Stimulated activated CD4-positive, alpha-beta T cell treated with anti-CD3 and anti-CD28 coated beads, Interleukin-2, amount 100 ng/mL, for 24 hours (primary cell): ENCODE measurements around the gene PRKG1.

Experiments
- DNase-seq, 2 donors: peaks; one replicate each; pipeline ENCODE4 v3.0.0-alpha.2; 2020

PRKG1 gene

GRCh38 chr10:52048051-52048450 lies 973.8 kb downstream of the PRKG1 start:
- DNase-seq = no peak

DNA sequence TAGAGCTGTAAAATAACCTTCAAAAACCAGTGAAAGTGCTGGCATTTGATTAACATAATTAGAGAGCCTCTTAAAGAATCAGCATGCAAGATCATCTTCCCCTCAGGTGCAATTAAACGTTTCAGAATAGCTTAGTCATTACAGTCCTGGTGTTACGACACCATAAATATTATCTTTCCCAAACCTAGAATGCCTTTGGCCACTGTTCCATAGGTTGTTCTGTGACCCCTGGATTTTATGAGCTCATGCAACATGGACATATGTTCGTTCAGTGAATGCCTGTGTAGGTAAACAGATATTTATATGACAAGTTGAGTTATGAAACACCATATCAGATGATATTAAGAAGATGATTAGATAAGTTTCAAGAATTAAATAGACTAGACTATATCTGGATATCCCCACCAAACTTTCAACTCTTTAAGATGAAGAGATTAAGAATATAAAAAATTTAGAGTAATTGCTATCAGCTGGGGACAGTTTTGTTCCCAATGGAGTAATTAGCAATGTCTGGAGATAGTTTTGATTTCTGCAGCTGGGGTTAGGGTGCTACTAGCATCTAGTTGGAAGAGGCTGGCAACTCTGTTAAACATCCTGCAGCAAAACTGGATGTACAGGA lies 976.3 kb downstream of the PRKG1 start:
- no peak for DNase-seq

- DNase-seq = no peak
Observed at GRCh38 chr10:52053497-52053896, 979.2 kb downstream of the PRKG1 start.

- DNase-seq = no peak
Observed at GRCh38 chr10:52056291-52056690, 982.0 kb downstream of the PRKG1 start.

DNA sequence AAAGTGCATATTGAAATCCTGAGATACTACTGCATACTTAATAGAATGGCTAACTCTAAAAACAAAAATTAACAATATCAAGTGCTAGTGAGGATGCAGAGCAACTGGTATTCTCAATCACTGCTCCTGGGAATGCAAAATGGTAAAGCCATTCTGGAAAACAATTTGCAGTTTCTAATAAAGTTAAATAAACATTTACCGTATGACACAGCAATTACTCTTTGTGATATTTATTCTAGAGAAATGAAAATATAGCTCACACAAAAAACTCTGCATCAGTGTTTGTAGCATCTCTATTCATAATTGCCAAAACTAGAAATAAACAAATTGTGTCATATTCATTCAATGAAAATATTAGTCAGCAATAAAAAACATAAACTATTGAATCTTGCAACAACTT lies 984.8 kb downstream of the PRKG1 start:
- DNase-seq = no peak

DNA sequence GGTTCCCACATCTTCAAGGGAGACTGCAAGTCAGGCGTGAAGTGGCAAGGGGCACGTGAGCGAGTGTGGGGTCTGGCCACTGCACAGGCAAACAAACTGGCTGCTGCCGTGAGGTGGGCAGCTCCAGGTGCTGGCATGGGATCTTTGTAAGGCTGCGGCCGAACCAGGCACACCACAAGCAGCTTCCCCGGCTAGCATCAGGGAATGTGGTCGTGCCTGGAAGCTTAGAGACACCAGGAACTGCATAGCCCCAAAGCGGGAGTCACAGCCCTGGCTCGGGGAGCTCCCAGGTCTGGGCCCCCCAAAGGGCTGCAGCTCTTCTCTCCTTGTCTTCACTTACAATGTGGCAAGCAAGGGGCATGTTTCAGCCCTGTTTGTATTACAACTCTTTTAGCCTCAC lies 988.9 kb downstream of the PRKG1 start:
- DNase-seq = no peak

- no peak for DNase-seq
Observed at GRCh38 chr10:52064084-52064845, 990.0 kb downstream of the PRKG1 start.

DNA sequence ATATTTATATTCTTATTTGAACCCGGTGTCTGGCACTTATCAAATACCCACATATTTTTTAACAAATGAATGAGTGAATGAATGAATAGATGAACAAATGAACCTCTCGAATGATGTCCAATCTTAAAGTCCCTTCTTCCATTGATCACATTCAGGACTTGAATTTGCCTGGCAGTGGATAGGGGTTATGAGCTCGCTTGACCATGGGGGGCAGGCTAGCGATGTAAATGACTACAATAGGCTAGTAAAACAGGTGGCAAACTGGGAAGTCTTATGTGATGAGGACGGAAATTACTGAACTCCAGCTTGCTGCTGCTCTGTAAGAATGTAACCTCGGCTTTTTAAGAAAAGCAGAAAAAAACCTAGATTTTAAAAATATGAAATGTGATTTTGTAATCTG lies 992.1 kb downstream of the PRKG1 start:
- DNase-seq = no peak

GRCh38 chr10:52068485-52068884 lies 994.2 kb downstream of the PRKG1 start:
- no peak for DNase-seq

GRCh38 chr10:52071814-52072213 lies 997.5 kb downstream of the PRKG1 start:
- DNase-seq = no peak

- no peak for DNase-seq
Observed at GRCh38 chr10:52074505-52075026, 1000.3 kb downstream of the PRKG1 start.

DNA sequence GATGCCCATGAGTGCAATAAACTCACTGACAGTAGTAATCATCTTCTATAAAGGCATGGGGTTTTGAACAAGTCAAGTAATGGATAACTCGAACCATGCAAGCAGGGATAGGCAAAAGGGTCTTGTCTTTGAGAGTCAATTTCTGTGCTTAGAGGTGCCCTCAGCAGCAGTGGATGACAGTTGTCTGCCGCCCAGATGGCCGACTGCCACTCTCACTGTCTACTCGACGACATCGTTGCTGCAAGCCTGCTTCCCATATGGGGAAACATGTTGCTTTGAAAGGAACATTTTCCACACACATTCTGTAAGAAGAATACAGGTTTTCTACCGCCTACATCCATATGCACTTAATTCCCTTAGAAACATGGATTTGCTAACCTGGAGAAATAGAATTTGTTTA lies 1003.5 kb downstream of the PRKG1 start:
- DNase-seq = no peak

- no peak for DNase-seq
Observed at GRCh38 chr10:52078397-52078937, 1004.2 kb downstream of the PRKG1 start.

DNA sequence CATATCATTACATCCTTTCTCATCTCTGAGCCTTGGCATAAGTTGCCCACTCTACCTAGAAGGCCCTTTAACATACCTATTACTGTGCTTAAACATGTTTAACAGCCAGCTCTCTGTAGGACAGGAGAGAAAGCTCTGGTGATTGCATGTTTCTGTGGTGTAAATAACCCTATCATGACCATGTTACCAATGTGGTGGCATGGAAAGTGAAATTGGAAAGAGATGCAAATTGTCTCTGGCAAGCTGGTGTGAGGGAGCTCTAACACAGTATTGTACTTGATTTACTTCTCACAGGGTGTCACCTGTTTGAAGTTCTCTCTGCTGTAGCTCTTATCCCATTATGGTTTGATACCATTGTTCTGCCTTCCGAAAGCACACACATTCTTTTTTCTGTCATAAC lies 1008.0 kb downstream of the PRKG1 start:
- DNase-seq = no peak

DNA sequence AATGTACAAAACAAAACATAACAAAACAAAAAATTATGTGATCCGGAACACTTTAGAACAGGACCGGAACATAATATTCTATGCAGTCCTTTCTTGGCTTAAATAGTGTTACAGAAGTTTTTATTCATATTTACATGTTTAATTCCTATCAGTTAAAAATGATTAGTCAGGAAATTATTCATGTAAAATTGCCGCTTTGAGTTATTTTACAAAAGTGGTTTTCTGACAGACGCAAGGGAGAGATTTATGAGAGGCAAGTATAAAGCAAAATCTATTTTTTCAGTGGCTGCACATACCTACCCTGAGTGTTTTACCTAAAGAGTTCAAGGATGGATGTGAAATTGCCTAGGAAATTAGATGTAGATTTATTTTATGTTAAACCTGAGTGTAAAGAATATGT lies 1009.1 kb downstream of the PRKG1 start:
- no peak for DNase-seq

GRCh38 chr10:52092390-52092789 lies 1018.1 kb downstream of the PRKG1 start:
- no peak for DNase-seq

DNA sequence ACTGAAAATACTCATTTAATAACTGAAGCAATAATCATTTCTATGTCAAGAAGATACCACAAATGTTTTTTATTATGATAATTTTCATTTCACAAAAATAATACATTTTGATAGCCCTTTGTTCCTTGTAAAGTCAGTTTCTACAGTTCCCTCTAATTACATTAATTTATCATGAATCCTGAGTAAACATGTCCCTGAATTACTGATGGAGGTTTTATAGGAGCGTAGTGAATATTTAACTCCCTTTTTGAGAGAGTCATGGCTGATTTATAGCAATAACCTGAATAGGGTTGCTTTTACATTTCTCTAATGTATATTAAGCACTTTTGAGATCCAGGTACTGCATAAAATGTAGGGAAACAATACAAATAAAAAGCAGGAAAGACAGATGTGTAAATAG lies 1023.8 kb downstream of the PRKG1 start:
- no peak for DNase-seq

DNA sequence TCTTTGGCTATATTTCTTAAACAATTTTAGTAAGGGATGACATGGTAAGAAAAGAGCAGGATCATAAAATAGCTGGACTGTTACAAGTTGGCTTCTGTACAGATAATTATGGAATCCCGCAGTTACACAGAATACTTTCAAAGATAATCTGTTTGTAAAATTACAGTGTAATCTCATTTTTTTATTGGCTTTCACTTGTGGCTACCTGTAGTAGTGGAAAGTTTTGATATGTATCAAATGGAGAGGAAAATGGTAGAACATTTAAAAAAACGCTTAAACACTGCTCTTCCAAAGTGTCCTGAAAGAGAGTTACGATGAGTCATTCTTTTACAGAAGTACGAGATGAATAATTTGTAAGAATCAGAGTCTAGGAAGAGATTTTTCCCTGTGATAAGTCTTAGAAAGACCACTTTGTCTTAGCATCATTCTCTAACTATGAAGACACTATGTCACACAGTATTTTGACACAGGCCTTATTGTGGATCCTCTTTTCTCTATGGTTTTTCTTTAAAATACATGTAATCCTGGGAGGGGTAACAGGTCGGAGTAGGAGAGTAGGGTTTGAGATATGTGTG lies 1024.8 kb downstream of the PRKG1 start:
- DNase-seq = no peak

DNA sequence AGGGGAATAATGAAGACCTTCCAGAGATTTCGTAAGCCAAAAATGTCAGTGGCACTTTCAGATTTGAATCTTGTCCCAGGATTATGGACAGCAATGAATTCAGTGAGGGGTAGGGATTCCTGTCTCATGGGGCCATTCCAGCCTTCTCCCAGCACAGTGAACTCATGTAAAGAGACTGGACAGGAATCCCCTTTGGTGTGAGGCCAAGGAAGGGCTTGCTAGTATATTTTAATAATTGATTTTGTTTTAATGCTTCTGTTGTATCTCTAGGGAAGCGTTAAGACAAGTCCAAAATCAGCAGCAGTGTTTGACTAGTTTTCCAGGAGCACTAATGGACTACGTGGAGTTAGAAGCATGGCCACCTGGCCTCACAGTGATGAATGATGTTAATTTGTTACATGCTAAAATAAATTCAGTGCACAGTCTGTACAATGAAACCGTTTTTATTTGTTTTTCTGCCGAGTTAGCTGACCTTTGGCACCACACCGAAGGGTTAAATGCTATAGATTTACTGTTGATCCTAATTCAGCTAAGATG lies 1025.8 kb downstream of the PRKG1 start:
- no peak for DNase-seq

GRCh38 chr10:52105301-52105700 lies 1031.0 kb downstream of the PRKG1 start:
- no peak for DNase-seq

DNA sequence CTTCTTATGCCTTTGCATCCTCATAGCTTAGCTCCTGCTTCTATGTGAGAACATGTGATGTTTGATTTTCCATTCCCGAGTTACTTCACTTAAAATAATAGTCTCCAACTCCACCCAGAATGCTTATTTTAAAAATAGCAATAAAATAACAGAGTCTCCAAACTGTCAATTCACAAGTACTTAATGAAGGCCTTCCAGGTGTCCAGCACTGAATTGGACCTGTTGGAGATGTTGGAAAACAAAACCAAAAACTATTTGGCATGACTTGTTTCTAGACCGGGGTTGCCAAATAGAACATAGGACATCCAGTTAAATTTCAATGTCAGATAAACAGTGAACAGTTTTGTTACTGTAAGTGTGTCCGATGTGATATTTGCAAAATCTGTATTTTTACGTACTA lies 1031.7 kb downstream of the PRKG1 start:
- no peak for DNase-seq

DNA sequence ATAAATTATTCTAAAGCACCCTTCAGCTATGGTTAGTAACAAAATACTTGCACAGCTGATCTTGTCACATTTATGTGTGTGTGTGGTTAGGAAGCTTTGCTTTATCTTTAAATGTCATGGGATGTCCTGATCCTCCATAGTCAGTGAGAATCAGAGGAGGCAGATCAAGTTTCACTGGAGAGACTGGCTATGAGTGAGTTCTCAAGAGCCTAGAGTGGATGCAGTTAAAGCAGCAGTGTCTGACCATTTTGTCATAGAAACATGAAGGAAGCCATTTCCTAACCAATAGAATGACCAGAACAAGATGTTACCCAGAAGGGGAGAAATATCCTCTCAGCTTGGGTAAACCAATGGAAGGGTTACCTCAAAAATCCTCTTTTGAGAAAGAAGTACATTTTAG lies 1032.6 kb downstream of the PRKG1 start:
- DNase-seq = no peak

DNA sequence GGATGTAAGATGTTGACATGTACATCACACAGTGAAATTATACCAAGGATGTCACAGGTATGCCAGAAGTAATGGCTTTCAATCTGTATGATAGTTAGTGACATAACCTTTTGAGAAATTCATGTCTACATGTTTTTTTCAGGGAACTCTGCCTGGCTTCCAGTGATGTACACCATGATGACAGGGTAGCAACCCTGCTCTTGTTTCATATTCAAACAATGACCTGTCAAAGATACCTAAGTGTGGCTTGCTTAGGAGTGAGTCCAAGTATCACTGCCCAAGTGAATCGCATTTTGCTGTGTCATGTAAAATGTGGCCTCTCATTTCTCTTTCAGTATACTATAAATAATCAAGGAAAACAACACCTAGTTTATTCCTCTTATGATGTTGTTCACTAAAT lies 1033.9 kb downstream of the PRKG1 start:
- no peak for DNase-seq

DNA sequence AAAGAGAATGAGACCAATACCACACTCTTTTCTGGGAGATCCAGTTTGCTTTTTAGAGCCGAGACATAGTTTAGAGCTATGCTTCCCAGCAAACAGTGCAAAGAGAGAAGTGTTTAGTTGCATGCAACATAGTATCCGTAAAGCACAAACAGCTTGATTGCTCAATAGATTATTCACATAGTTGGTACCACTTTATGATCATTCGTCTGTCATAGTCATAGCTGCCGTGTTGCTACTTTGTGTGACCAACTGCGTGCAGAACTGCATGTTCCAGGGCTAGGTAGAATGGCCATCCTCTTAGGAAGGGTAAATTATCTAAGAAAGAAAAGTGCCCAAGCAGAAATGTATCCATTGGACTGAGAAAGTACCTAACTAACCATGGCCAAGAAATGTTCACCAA lies 1036.3 kb downstream of the PRKG1 start:
- no peak for DNase-seq
